GM12875 (cell line): Measurements from ENCODE around the gene PPIF.

Experiments
- H3K4me3 ChIP-seq: one replicate; pipeline ENCODE4 v1.5.1; 2011; ENCODE audit warnings: low read depth, low read length, control low read depth
- TF ChIP-seq, protein P1 (sequence below): IDR thresholded peaks from 2 replicates; pipeline ENCODE4 v1.5.1; 2011; ENCODE audit warnings: low read depth, mild to moderate bottlenecking, control low read depth, inconsistent platforms, low read length, moderate library complexity, borderline replicate concordance; ENCODE audit not compliant: insufficient read depth

The PPIF gene

DNA sequence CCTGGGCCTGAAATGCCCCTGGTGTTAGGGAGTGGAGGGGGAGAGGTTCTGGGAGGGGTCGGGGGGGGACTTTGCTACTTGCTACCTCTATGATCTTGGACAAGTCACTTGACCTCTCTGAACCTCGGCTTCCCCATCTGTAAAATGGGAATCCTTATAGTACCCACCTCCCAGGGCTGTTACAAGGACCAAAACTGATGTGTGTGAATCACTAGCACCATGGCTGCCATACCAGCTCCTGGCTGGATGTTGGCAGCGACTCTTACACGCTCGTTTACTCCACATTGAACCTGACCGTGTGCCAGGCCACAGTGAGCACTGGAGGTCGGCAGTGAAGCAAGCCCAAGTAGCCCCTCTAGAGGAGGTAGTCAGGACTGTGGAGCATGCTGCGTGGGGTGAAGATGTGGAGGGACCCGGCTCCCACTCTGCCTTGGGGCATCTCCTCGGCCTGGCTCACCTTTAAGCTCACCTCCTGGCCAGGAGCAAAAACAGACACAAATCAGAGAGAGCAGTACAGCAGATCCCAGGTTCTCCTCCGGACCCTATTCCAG is 28.9 kb downstream of the PPIF start:
- TF ChIP-seq, protein P1, sequence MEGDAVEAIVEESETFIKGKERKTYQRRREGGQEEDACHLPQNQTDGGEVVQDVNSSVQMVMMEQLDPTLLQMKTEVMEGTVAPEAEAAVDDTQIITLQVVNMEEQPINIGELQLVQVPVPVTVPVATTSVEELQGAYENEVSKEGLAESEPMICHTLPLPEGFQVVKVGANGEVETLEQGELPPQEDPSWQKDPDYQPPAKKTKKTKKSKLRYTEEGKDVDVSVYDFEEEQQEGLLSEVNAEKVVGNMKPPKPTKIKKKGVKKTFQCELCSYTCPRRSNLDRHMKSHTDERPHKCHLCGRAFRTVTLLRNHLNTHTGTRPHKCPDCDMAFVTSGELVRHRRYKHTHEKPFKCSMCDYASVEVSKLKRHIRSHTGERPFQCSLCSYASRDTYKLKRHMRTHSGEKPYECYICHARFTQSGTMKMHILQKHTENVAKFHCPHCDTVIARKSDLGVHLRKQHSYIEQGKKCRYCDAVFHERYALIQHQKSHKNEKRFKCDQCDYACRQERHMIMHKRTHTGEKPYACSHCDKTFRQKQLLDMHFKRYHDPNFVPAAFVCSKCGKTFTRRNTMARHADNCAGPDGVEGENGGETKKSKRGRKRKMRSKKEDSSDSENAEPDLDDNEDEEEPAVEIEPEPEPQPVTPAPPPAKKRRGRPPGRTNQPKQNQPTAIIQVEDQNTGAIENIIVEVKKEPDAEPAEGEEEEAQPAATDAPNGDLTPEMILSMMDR: no peak
- H3K4me3 ChIP-seq: no peak overlapping the region

DNA sequence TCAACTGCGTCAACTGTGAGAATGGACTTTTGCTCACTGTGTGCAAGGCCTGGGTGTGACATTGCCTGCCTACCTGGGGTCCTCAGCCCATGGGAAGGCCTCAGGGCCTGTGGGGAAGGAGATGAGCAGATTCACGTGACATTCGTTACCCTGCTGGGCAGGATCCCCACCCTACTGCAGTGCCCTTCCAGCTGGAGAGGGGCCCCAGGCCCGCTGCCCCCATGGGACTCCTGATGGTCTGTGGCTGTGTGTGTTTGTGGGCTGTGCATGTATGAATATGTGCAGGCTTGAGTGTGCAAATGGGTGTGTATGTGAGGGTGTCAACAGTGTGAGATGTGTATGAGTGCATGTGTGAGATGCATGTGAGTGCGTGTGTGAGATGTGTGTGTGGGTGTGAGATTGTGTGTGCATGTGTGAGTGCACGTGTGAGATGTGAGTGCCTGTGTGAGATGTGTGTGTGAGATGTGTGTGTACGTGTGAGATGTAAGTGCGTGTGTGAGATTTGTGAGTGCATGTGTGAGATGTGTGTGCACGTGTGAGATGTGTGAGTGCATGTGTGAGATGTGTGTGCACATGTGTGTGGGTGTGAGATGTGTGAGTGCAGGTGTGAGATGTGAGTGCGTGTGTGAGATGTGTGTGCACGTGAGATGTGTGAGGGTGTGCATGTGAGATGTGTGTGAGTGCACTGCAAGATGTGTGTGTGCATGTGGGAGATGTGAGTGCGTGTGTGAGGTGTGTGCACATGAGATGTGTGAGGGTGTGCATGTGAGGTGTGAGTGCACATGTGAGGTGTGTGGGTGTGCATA is 29.7 kb downstream of the PPIF start:
- H3K4me3 ChIP-seq: no peak overlapping the region
- TF ChIP-seq, protein P1: no peak

- TF ChIP-seq, protein P1: no peak
- no peak overlapping the region for H3K4me3 ChIP-seq
Observed at GRCh38 chr10:79377557-79378382, 30.5 kb downstream of the PPIF start.

DNA sequence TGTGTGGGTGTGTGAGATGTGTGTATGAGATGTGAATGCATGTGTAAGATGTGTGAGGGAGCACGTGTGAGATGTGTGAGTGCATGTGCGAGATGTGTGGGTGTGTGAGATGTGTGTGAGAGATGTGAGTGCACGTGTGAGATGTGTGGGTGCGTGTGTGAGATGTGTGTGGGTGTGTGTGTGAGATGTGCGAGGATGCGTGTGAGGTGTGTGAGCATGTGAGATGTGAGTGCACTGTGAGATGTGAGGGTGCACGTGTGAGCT is 31.0 kb downstream of the PPIF start:
- no peak overlapping the region for H3K4me3 ChIP-seq
- TF ChIP-seq, protein P1: no peak

- H3K4me3 ChIP-seq: no peak overlapping the region
- TF ChIP-seq, protein P1: no peak
Observed at GRCh38 chr10:79378647-79379511, 31.6 kb downstream of the PPIF start.

- TF ChIP-seq, protein P1: no peak
Observed at GRCh38 chr10:79379512-79380124, 32.3 kb downstream of the PPIF start.

More at GRCh38 chr10:79379512-79380124, 32.3 kb downstream of the PPIF start:
- H3K4me3 ChIP-seq: no peak overlapping the region
